GM19463 (cell line): ENCODE data around the gene TMEM267.
"Not testable (repeated sequence)": the region's sequence is repeated elsewhere in the genome, so short reads cannot be mapped to it uniquely, and the experiment has no call there.

ENCODE experiments used
- ATAC-seq: cut with Tn5 transposase; IDR thresholded peaks from one replicate; pipeline ENCODE4 v1.9.1; 2021; ENCODE audit warnings: mild to moderate bottlenecking, moderate library complexity; ENCODE audit not compliant: unreplicated experiment

The TMEM267 gene

DNA sequence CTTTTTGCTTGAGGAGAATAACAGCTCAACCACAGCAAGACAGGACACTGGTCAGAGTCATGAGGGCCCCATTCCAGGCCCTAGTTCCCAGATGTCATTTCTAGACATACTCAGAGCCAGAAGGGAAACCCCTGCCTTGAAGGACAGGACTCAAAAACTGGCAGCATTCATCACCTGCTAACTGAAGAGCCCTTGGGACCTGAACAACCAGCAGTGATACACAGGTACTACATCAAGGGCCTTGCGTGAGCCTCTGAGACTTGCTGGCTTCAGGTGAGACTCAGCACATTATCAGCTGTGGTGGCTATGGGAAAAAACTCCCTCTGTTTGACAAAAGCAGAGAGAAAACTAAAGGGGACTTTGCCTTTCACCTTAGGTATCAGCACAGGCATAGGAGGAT is 22.6 kb downstream of the TMEM267 start:
- no peak for ATAC-seq

DNA sequence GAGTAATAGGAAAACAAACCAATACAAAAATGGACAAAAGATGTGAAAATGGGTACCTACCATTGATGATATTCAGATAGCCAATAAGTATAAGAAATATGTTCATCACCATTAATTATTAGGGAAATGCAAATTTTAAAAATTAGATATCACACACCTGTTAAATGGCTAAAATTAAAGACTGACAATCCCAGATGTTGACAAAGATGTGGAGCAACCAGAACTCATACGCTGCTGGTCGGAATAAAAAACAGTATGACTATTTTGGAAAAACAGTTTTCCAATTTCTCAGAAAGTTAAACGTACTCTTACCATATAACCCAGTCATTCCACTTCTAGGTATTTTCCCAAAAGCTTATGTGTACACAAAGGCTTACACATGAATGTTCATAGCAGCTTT is 27.1 kb downstream of the TMEM267 start:
- ATAC-seq = no peak

DNA sequence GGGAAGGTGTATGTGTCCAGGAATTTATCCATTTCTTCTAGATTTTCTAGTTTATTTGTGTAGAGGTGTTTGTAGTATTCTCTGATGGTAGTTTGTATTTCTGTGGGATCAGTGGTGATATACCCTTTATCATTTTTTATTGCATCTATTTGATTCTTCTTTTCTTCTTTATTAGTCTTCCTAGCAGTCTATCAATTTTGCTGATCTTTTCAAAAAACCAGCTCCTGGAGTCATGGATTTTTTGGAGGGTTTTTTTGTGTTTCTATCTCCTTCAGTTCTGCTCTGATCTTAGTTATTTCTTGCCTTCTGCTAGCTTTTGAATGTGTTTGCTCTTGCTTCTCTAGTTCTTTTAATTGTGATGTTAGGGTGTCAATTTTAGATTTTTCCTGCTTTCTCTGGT is 42.1 kb downstream of the TMEM267 start:
- not testable (repeated sequence) for ATAC-seq

DNA sequence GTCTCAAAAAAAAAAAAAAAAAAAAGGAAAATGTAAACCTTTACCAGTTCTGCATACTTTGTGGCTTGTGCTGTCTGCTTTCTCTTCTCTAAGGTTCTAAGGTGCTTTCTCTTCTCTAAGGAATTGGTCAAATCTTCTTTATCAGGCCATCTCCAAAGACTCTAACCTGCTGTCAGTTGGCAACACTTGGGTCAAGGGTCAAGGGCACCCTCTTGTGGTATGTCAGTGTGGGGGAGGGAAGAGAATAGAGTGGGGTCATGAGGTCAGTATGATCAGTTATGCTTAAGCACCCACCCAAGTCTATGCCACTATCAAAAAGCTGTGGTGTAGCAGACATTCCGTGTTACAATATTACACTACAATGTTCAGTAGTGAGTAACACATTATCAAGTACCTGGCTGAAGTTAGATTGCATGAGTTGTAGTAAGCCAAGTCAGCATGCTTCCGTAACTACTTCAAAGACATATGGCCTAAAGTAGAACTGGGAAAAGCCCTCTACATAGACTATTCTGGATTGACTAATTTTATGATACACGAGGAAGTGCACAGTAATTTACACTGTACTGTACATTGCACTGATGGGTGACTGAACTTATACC is 46.5 kb downstream of the TMEM267 start:
- ATAC-seq = no peak

DNA sequence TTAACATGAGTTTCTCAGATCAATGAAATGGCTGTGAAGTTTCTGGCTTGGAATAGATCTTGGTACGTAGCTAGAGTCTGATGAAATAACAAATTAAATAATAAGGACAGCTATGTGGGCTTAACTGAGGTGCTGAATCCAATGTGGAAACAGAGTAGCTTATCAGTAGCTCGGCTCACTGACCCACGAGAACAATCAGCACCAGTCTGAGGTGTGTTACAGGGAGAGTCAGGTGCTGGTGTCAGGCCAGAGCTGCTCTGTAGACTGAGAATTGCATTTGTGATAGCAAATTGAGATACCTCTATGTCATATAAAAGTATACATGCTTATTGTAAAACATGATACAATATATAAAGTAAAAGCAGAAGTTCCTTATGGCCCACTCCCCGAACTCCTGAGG is 50.3 kb downstream of the TMEM267 start:
- ATAC-seq = no peak

DNA sequence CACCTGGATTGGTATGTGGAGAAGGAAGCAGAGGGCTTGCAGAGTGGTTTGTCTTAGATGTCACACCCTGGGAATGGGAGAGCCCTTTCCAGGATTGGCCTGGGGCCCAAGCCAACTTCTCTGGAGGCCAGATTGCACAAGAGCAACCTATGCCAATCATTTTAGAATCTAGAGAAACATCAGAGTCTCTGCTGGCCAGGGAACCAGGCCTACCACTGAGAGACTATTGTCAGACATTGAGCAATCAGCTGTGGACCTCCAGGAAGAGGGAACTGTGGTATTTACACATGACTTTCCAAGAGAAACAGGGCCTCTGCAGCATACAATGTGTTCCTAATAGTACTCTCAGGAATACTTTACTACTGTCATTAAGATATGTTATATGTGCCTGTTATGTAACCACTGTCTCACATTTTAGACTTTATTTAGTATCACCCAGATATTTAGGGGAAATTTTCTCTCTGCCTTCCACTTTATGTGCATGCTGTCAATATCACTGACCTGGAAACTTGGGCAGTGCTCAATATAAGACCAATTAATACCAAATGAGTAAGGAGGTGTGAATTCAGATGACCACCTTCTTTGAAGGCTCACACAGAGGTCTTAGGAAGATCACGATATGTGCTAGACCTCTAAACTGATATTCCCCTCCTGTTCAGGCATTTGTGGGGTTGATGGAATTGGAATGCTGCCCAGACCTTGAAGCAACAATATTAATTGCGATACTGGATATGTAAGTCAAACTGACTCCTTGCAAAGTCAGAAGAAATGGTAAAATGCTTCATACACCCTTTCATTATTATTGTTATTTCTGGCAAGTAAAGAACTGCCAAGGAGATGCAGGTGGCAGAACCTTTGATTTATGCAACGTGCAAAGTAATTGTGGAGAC is 50.9 kb downstream of the TMEM267 start:
- ATAC-seq = no peak

DNA sequence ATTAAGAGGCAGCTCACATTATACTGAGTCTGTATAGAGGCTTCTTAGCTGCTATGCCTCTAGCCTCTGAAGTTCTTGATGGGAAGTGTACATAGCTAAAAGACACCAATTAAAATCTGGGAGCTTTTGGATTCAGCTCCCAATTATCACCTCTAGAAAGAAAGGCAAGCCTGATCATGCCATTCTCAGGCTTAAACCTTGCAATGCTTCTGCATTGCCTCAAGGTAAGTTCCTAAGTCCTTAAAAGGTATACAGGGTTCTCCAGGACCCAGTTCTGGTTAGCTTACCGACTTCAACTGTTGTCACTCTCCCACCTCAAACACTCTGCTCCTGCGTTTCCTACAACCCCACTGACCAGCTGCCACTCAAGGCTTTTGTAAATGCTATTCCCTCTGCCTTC is 54.0 kb downstream of the TMEM267 start:
- no peak for ATAC-seq

DNA sequence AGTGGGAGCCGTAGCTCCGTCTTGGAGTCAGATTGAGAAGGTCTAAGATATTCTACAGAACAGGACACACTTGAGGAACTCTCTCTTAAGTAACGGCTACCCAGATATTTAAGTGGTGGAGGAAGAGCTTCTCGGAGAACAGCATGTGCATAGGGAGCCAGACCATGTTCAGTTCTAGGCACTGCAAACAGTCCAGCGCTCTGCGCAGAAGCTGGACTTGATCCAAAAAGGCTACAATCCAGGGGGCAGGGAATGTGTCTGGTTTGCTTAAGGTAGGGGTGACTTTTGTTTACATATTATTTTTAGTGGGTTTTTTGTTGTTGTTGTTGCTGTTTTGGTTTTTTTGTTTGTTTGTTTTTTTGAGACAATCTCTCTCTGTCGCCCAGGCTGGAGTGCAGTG is 54.6 kb downstream of the TMEM267 start:
- no peak for ATAC-seq

DNA sequence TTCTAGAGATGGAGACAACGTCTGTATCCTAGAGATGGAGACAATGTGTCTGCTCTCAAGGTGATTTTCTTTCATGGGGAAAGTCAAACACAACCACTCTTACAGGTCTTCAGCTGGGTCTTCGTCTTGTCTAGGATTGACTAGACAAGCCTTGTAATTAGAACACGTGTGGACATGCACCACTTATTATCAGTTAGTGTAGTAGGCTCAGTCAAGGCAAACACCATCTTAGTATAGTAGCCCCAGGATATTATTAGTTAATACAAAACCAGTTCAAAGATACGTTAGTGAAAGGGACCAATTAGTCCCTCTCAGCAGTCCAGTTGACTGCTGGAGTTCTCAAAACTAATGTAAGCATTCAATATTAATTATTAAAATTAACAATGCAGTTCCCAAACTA is 56.4 kb downstream of the TMEM267 start:
- peak; percentile 44 for ATAC-seq

DNA sequence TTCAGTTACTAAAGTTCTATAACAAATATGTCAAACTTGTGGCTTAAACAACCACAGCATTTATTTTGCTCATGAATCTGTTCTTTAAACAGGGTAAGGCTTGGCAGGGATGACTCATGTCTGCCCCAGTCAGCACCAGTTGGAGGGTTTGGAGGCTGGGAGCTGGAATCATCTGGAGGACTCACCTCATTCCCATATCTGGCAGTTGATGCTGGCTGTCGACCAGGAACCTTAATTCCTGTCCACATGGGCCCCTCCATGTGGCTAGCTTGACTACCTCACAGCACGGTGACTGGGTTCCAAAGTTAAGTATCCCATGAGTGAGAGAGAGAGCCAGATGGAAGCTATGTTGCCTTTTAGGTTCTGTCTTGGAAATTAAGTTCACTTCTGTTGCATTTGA is 57.7 kb downstream of the TMEM267 start:
- ATAC-seq = no peak

DNA sequence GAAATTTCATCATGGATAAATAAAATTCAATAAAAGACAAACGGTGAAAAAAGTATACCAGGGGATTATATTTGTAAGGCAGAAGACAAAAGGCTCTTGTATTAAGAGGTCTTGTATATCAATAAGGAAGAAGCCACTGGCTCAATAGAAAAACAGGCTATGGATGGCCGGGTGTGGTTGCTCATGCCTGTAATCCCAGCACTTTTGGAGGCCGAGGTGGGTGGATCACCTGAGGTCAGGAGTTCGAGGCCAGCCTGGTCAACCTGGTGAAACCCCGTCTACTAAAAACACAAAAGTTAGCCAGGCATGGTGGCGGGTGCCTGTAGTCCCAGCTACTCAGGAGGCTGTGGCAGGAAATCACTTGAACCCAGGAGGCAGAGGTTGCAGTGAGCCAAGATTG is 60.6 kb downstream of the TMEM267 start:
- ATAC-seq = not testable (repeated sequence)

DNA sequence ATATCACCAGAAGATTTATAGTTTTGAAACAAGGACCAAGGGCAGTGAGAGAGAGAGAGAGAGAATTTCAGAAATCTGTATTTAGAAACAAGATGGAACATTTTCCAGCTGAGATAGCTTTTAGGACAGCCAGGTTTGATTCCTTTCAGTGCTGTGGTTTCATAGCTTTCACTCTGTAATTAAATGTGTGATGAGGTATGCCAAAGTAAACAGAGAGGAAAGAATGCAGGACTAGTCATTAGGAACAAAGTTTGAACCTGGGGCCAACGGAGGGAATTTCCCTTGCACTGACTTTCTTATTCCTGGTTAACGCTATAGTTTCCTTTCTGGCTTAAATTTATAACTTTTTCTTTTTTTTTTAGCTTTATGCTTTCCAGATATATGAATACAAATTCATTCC is 61.5 kb downstream of the TMEM267 start:
- no peak for ATAC-seq

DNA sequence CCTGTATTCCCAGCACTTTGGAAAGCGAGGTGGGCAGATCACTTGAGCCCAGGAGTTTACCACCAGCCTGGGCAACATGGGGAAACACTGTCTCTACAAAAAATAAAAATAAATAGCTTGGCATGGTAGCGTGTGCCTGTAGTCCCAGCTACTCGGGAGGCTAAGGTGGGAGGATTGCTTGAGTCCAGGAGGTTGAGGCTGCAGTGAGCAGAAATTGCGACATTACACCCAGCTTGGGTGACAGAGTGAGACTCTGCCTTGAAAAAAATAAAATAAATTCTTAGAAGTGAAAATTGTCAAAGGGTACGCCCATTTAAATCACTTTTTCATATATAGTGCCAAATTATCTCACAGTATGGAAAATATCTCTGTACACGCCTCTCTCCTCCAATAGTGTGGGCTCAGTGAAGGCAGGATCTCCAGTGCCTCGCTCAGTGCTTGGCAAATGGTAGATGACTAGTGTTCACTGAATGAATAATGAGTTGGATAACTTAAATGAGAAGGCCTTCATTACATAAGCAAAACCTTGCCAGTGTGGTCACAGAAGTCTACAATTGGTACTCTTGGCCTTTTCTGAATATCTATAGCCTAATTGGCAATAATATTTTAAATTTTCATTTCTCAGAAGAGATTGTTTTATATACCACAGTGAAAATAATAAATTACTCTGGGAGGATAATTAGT is 62.1 kb downstream of the TMEM267 start:
- ATAC-seq = no peak

DNA sequence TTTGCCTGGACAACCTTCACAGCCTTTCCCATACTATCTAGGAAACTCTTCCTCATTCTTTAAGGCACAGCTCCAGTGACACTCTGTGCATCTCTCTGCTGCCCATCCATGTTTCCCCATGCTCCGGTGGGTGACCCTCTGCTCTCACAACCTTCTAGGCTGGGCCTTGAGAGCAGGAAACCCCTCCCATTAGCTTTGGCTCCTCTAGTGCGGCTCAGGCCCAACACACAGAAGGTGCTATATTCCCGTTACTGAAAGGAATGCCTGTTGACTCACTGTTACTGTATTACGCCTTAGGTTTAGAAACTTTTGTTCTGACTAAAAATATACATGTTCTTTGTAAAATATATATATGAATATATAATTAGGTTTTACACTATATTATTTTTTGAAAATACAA is 63.4 kb downstream of the TMEM267 start:
- ATAC-seq = no peak

DNA sequence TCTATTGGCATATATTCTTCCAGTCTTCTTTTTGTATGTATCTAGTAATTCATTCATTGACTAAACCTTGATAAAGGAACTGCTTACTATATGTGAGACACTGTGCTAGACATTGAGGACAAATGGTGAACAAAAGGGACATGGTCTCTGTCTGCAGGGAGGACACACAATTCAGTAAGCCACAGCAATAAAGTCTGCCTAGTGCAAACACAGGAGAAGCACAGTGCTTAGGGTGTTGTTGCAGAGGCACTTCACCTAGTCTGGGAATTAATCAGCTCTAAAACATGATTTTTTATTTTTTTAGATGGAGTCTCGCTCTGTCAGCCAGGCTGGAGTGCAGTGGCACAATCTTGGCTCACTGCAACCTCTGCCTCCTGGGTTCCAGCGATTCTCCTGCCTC is 65.1 kb downstream of the TMEM267 start:
- ATAC-seq = no peak

DNA sequence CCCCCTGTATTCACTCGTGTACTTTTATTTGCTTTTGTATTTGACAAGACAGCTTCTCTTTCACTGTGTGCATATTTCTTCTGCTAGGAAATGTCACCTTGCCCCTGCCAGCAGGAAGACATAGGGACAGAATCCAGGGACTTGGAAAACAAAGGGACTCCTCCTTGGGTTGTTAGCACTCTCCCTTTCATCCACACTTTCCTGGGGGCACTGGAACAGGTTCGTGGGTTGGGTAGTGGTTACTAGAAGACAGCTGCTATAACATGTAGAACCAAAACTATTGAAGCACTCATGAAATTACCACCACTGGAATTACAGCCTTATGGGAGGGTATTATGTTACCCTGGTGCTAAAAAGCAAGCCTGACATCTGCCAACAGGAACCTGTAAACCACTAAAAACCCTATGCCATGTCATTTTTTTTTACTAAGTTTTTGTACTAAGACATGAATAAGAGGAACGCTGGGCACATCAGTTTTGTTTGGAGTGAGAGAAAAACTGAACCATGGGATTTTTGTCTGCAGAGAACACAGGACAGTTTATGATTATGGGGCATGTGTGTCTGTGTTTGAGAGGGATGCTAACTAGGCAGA is 66.8 kb downstream of the TMEM267 start:
- ATAC-seq = no peak

DNA sequence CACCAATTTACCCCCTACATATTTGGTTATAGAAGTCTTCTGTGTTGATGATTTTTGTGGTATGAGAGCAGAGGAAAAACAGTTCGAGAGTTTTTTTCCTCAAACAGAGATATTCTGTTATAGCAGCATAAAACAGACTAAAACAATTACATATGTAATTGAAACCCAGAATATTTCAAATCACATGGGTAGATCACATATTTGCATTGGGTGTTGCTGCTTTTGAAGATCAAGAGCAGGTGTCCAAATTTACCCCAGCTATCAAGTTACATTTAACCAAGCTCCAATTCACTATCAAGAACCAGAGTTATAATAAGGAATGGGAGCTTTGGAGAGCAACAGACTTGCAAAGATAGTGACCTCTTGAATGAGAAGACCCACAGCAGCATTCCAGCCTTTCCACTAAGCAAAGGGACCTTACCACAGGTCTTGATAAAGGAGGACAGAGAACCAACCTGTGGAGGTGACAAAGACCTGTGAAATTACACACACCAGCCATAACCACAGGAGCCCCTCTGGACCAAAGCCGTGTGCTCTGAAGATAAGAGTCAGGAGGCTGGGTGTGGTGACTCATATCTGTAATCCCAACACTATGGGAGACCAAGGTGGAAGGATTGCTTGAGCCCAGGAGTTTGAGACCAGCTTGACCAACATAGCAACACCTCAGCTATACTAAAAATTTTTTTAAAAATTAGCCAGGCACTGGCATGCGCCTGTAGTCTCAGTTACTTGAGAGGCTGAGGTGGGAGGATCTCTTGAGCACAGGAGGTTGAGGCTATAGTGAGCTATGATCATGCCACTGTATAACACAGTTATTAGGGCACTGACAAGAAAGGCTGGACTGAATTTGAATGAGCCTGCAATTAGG is 67.5 kb downstream of the TMEM267 start:
- ATAC-seq = no peak

DNA sequence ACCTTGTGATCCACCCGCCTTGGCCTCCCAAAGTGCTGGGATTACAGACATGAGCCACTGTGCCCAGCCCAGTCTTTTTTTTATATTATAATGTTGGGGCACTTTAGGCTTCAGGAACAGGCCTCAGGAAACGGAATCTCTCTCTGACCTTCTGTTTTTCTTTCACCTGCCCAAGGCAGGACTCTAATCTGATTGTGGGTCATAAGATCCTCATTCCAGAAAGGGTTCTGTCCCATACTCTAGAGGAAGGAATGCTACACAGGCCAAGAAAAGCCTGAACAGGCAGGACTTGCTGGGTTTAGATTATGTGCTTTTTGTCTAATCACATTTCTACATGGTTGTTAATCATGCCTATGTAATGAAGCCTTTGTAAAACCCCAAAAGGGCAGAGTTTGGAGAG is 69.7 kb downstream of the TMEM267 start:
- no peak for ATAC-seq

DNA sequence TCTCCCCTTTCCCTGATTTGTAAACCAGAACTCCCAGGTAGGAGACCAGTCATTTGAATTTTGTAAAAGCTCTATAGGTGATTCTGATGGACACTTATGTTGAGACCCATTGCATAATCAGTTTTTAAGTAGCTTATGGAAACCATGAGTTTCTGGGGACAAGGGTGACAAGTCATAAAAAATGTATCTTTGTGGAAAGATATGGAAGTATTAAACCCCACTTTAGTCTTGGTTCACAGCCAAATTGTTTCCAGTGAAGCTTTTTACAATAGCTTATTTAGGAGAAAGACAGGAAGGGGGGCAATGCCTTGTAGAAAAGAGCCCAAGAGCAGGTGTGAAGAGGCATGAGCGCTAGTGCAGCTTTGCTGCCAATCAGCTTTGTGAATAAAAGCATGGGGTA is 71.0 kb downstream of the TMEM267 start:
- no peak for ATAC-seq

DNA sequence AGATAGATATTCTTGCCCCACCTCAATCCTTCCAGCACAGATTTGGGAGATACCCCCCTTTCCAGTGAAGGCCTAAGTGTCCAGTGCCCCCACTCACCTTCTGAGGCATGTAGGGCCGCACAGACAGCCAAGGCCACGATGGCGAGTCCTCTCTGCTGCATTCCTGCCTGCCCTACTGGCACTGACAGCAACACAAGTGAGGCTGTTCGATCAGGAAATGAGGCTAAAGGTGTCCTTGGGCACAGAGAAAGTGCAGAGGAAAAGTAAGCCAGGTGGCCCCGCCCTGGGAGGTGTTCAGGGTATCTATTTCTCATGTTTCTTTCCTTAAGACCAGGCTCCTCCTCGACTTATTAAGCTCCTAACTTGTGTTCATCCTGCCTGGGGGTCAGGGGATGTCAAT is 71.5 kb downstream of the TMEM267 start, which contains the start of gene CCL28:
CCL28 (minus strand) TSS at position 236 of the 400 bp plus-strand sequence; CDS start at position 161, 75 bp downstream.
- ATAC-seq = no peak

DNA sequence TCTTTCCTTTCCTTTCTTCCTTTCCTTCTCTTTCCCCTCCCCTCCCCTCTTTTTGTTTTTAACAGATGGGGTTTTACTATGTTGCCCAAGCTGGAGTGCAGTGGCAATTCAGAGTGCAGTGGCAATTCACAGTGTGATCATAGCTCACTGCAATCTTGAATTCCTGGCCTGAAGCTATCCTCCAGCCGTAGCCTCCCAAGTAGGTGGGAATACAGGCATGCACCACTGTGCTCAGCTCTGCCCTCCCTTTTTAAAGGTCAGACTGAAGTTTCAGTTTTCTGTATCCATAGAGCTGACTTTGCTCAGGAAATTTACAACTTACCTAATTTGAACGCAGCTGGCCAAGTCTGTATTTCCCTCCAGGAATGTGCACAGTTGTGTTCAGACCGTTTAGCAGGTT is 72.2 kb downstream of the TMEM267 start:
- ATAC-seq = no peak
